Measurements from ENCODE around the gene RTN4.

GRCh38 chr2:55027226-55027625 is 23.0 kb downstream of the RTN4 start:
- no peak for TF ChIP-seq CTCF (IDR thresholded peaks at IDR 0.05)
- no peak for TF ChIP-seq POLR2AphosphoS5 (IDR thresholded peaks at IDR 0.05; ENCODE audit: insufficient read depth in 1 of 2, low read depth in 1 of 2)
- TF ChIP-seq POLR2A (IDR thresholded peaks at IDR 0.05): no peak
